Measurements from ENCODE around the gene MRPL40.

MRPL40 gene

DNA sequence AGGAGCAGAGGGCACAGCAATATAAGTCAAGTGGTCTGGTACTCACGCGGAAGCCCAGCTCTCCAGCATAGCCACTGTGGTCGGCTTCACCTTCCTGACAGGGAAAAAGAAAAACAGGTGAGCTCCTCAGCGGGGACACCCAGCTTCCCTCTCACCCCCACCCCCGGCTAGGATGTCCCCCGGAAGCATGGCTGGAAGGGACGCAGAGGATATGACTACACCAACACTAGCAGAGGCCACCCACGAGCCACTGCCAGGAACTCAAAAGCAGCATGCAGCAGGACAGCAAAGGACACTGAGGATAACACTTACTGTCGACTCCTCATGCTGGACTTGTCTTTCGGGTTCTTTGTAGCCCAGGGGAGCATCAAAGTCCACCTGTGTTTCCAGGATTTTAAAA is 24.2 kb downstream of the MRPL40 start:
- TF ChIP-seq, protein P1, sequence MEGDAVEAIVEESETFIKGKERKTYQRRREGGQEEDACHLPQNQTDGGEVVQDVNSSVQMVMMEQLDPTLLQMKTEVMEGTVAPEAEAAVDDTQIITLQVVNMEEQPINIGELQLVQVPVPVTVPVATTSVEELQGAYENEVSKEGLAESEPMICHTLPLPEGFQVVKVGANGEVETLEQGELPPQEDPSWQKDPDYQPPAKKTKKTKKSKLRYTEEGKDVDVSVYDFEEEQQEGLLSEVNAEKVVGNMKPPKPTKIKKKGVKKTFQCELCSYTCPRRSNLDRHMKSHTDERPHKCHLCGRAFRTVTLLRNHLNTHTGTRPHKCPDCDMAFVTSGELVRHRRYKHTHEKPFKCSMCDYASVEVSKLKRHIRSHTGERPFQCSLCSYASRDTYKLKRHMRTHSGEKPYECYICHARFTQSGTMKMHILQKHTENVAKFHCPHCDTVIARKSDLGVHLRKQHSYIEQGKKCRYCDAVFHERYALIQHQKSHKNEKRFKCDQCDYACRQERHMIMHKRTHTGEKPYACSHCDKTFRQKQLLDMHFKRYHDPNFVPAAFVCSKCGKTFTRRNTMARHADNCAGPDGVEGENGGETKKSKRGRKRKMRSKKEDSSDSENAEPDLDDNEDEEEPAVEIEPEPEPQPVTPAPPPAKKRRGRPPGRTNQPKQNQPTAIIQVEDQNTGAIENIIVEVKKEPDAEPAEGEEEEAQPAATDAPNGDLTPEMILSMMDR (IDR thresholded peaks at IDR 0.05): no peak
- no peak overlapping the region for H3K4me2 ChIP-seq (ENCODE audit: low read length)
- no peaks in the 10 kb centered on the region for H3K4me1 ChIP-seq
- H3K27ac ChIP-seq: no peak overlapping the region
- H3K9me3 ChIP-seq (ENCODE audit: control insufficient read depth, low read length): no peaks in the 10 kb centered on the region
- no peaks in the 10 kb centered on the region for H3K27me3 ChIP-seq (ENCODE audit: control insufficient read depth, insufficient read depth, low read length)
- H3K79me2 ChIP-seq: no peaks in the 10 kb centered on the region
- H3K9ac ChIP-seq: no peak overlapping the region
- H3K4me3 ChIP-seq (ENCODE audit: low read depth, low read length): no peak overlapping the region
- H2AFZ ChIP-seq: no peak overlapping the region
- H3K36me3 ChIP-seq (ENCODE audit: control insufficient read depth, insufficient read depth, low read length): no peaks in the 10 kb centered on the region

DNA sequence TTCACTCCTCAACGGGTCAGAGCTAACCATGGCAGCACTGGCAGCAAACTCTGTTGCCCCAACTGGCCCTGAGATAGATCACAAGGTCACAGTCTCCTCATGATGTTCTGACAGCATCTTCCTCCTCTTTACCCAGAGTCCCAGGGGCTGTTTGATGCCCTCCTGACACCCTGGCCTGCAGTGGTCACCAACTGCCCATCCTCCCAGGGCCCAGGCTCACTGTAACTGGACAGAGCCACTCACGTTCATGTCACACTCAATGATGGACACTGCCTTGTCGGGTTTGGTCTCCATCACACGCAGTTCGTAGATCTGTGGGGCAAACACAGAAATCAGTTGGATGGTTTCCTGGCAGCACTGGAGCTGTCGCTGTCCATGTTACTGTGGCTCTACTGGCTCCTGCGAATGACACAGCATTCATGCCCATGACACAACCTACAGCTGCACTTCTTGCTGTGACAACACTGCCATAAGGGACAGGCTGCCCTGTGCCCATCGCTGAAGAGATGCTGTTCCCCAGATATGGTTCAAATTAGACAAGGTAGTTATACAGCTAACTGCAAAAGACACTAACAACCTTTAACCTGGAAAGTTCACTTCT is 25.6 kb downstream of the MRPL40 start:
- Histone ChIP-seq H3K36me3 (ENCODE audit: control insufficient read depth, insufficient read depth, low read length) (no peaks in the 10 kb centered on the region), H3K4me1 (no peaks in the 10 kb centered on the region)
- TF ChIP-seq, protein P1 (IDR thresholded peaks at IDR 0.05): no peak

DNA sequence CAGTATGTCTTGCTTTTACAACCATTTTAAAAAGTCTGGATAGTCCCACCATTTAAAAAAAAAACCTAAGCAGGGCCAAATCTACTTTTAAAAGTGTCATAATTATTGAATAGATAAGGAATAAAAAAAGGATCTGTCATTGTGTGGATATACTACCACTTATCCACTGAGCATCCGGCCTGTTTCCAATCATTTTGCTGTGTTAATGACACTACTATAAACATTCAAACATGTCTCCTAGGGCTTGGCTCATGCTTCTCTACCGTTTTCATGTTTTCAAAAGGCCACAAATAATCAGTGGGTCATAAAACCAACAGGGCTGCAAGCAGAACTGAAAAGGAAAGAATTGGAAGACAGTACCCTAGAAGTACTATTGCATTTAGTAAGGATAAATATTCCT is 27.7 kb downstream of the MRPL40 start:
- H3K36me3 ChIP-seq (ENCODE audit: control insufficient read depth, insufficient read depth, low read length): no peaks in the 10 kb centered on the region
- H3K79me2 ChIP-seq: no peaks in the 10 kb centered on the region
- H3K4me2 ChIP-seq (ENCODE audit: low read length): no peak overlapping the region
- H3K4me3 ChIP-seq (ENCODE audit: low read depth, low read length): no peak overlapping the region
- H3K9me3 ChIP-seq (ENCODE audit: control insufficient read depth, low read length): no peaks in the 10 kb centered on the region
- TF ChIP-seq, protein P1 (IDR thresholded peaks at IDR 0.05): no peak
- no peak overlapping the region for H3K9ac ChIP-seq
- H3K27ac ChIP-seq: no peak overlapping the region
- no peaks in the 10 kb centered on the region for H3K27me3 ChIP-seq (ENCODE audit: control insufficient read depth, insufficient read depth, low read length)
- H2AFZ ChIP-seq: no peak overlapping the region
- no peaks in the 10 kb centered on the region for H3K4me1 ChIP-seq

More for the DNA sequence above, 25.6 kb downstream of the MRPL40 start:
- Histone ChIP-seq H3K27ac (no peak overlapping the region), H3K4me2 (ENCODE audit: low read length) (no peak overlapping the region), H3K9me3 (ENCODE audit: control insufficient read depth, low read length) (no peaks in the 10 kb centered on the region), H3K9ac (no peak overlapping the region), H2AFZ (no peak overlapping the region), H3K27me3 (ENCODE audit: control insufficient read depth, insufficient read depth, low read length) (no peaks in the 10 kb centered on the region), H3K79me2 (no peaks in the 10 kb centered on the region), H3K4me3 (ENCODE audit: low read depth, low read length) (no peak overlapping the region)

DNA sequence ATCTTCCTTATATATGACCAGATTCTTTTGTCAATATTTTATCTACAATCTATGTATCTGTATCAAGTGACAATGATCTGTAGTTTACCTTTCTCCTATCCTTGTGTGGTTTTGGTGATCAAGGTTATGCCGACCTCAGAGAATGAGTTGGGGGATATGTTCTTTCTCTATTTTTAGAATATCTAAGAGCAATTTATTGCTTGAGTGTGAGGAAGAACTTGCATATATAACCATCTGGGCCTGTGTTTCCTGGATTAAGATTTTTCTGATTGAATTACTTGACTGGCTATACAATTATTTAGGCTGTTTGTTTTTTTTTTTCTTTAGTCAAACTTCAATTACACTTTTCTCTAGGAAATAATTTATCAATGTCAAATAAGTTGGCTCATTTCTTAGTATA is 29.2 kb downstream of the MRPL40 start:
- no peak overlapping the region for H3K4me3 ChIP-seq (ENCODE audit: low read depth, low read length)
- H3K4me1 ChIP-seq: no peaks in the 10 kb centered on the region
- no peaks in the 10 kb centered on the region for H3K79me2 ChIP-seq
- no peak overlapping the region for H2AFZ ChIP-seq
- no peaks in the 10 kb centered on the region for H3K9me3 ChIP-seq (ENCODE audit: control insufficient read depth, low read length)
- no peak overlapping the region for H3K9ac ChIP-seq
- H3K4me2 ChIP-seq (ENCODE audit: low read length): no peak overlapping the region
- H3K27ac ChIP-seq: no peak overlapping the region
- TF ChIP-seq, protein P1 (IDR thresholded peaks at IDR 0.05): no peak
- H3K36me3 ChIP-seq (ENCODE audit: control insufficient read depth, insufficient read depth, low read length): no peaks in the 10 kb centered on the region
- no peaks in the 10 kb centered on the region for H3K27me3 ChIP-seq (ENCODE audit: control insufficient read depth, insufficient read depth, low read length)

DNA sequence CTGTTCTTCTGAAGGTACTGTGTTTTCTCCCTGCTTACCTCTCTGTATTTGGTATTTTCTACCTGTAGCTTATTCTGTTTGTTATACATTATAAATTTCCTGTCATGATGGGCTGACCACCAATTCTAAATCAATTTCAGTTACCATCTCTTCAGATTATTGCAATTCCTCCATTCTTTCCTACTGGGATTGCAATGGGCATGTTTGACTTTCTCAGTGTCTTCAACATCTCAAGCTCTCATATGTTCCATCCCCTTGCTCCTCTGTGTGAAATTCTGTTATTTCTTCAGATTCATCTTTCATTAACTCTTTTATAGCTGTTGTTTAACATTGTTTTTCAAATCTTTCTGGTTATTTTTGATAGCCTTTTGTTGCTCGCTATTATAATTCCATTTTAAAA is 30.7 kb downstream of the MRPL40 start:
- Histone ChIP-seq H3K27ac (no peak overlapping the region), H3K27me3 (ENCODE audit: control insufficient read depth, insufficient read depth, low read length) (no peaks in the 10 kb centered on the region), H3K79me2 (no peaks in the 10 kb centered on the region), H3K4me2 (ENCODE audit: low read length) (no peak overlapping the region), H3K4me1 (no peaks in the 10 kb centered on the region), H3K36me3 (ENCODE audit: control insufficient read depth, insufficient read depth, low read length) (no peaks in the 10 kb centered on the region), H2AFZ (no peak overlapping the region), H3K4me3 (ENCODE audit: low read depth, low read length) (no peak overlapping the region), H3K9me3 (ENCODE audit: control insufficient read depth, low read length) (no peaks in the 10 kb centered on the region), H3K9ac (no peak overlapping the region)
- TF ChIP-seq, protein P1 (IDR thresholded peaks at IDR 0.05): no peak

Data from parathyroid adenoma (tissue), 2 donors.